ENCODE data around the gene PPHLN1.

Gene PPHLN1

GRCh38 chr12:42325653-42326474 lies at the start of gene PPHLN1, which contains the start of gene ZCRB1:
Gene PPHLN1 (plus strand): TSS chr12:42326167. CDS start chr12:42335903, 9,736 bp downstream.
Gene ZCRB1 (minus strand): TSS chr12:42326094. CDS start chr12:42324102, 1,992 bp downstream.
- peak; percentile 87 for DNase-seq

- DNase-seq = no peak
Observed at GRCh38 chr12:42277396-42278127, 48.4 kb upstream of the PPHLN1 start.

GRCh38 chr12:42278128-42278510 lies 47.8 kb upstream of the PPHLN1 start:
- DNase-seq = no peak

- DNase-seq = no peak
Observed at GRCh38 chr12:42281278-42281677, 44.7 kb upstream of the PPHLN1 start.

GRCh38 chr12:42281844-42282243 lies 44.1 kb upstream of the PPHLN1 start:
- DNase-seq = no peak

GRCh38 chr12:42282294-42282693 lies 43.7 kb upstream of the PPHLN1 start:
- DNase-seq = no peak

GRCh38 chr12:42283739-42284138 lies 42.2 kb upstream of the PPHLN1 start:
- no peak for DNase-seq

- DNase-seq = no peak
Observed at GRCh38 chr12:42284157-42284556, 41.8 kb upstream of the PPHLN1 start.

- DNase-seq = no peak
Observed at GRCh38 chr12:42284876-42285275, 41.1 kb upstream of the PPHLN1 start.

GRCh38 chr12:42285431-42285830 lies 40.5 kb upstream of the PPHLN1 start:
- DNase-seq = no peak

- DNase-seq = no peak
Observed at GRCh38 chr12:42286741-42287140, 39.2 kb upstream of the PPHLN1 start.

- DNase-seq = no peak
Observed at GRCh38 chr12:42288544-42288943, 37.4 kb upstream of the PPHLN1 start.

GRCh38 chr12:42291680-42292079 lies 34.3 kb upstream of the PPHLN1 start:
- DNase-seq = no peak

- DNase-seq = peak; percentile 12
Observed at GRCh38 chr12:42296503-42297109, 29.4 kb upstream of the PPHLN1 start.

- no peak for DNase-seq
Observed at GRCh38 chr12:42298887-42299286, 27.1 kb upstream of the PPHLN1 start.

- DNase-seq = peak; percentile 78
Observed at GRCh38 chr12:42299392-42300308, 26.3 kb upstream of the PPHLN1 start.

GRCh38 chr12:42306297-42306696 lies 19.7 kb upstream of the PPHLN1 start:
- DNase-seq = no peak

GRCh38 chr12:42308390-42308789 lies 17.6 kb upstream of the PPHLN1 start:
- DNase-seq = no peak

- DNase-seq = no peak
Observed at GRCh38 chr12:42309996-42310395, 16.0 kb upstream of the PPHLN1 start.

GRCh38 chr12:42315108-42315507 lies 10.9 kb upstream of the PPHLN1 start:
- DNase-seq = no peak

- DNase-seq = no peak
Observed at GRCh38 chr12:42320796-42321195, 5.2 kb upstream of the PPHLN1 start.

GRCh38 chr12:42322567-42322966 lies 3.4 kb upstream of the PPHLN1 start:
- DNase-seq = no peak

GRCh38 chr12:42323856-42324255 lies 2.1 kb upstream of the PPHLN1 start:
- no peak for DNase-seq
